Heart left ventricle (tissue), 13 donors: ENCODE measurements around the gene RUBCNL.

Experiments used
- POLR2A ChIP-seq, 2 donors: fragments of 450-650 bp; IDR thresholded peaks; one replicate each; pipeline ENCODE4 v1.6.1; 2017; ENCODE audit warnings: antibody characterized with exemption in 2 of 2, mild to moderate bottlenecking in 2 of 2, moderate library complexity in 2 of 2
- TF ChIP-seq, protein P1 (sequence below), 12 donors: fragments of 200-600 bp; sonication (generic) in 4 of 12; IDR thresholded peaks; one replicate each; pipeline versions ENCODE4 v1.5.0 to v1.8.0; 2018 to 2022; ENCODE audit warnings: antibody characterized with exemption in 12 of 12, mild to moderate bottlenecking in 5 of 12
- donor health status: ischemic (EF 13 %, LVEDD 7.1; RV severe dilation, severe dysfunction).
- donor health status: DM: no; HTN: yes; CAD: no.
- donor health status: DM: no; HTN: no; CAD: no.
- donor health status: ischemic (EF 25% LVEDD 6.9; RV normal size, moderate dysfunction).
- donor health status: ischemic (EF 25% LVEDD 5.7; RV mildly dilated, moderate dysfunction).
- donor health status: ischemic (EF 35%, LVEDD 5.7; RV mildly dilated, moderate dysfunction).
- donor health status: nonischemic (EF 11% LVEDD 7.7; RV severe dilation, severe dysfunction).
- donor health status: DM: yes; HTN: yes; CAD: no.
- donor health status: PGD.
- donor health status: ischemic (EF 29% LVEDD 5.4; RV normal size, mild dysfunction).
- donor health status: nonischemic (EF 23%, LVEDD 6.1; RV moderate dilation, normal function).

DNA sequence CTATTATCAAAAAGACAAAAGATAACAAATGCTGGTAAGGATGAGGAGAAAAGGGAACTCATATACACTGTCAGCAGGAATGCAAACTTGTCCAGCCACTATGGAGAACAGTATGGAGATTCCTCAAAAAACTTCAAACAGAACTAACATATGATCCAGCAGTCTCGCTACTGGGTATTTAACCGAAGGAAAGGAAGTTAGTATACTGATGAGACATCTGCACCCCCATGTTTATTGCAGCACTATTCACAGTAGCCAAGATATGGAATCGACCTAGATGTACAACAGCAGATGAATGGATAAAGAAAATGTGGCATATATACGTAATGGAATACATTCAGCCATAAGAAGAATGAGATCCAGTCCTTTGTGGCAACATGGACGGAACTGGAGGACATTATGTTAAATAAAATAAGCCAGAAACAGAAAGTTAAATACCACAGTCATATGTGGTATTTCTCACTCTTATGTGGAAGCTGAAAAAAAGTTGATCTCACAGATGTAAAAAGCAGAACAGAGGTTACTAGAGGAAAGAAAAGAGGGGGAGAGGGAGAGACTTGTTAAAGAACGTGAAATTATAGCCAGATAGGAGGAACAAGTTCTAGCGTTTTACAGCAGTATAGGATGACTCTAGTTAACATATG, 83.2 kb downstream of the RUBCNL start:
- TF ChIP-seq, protein P1, sequence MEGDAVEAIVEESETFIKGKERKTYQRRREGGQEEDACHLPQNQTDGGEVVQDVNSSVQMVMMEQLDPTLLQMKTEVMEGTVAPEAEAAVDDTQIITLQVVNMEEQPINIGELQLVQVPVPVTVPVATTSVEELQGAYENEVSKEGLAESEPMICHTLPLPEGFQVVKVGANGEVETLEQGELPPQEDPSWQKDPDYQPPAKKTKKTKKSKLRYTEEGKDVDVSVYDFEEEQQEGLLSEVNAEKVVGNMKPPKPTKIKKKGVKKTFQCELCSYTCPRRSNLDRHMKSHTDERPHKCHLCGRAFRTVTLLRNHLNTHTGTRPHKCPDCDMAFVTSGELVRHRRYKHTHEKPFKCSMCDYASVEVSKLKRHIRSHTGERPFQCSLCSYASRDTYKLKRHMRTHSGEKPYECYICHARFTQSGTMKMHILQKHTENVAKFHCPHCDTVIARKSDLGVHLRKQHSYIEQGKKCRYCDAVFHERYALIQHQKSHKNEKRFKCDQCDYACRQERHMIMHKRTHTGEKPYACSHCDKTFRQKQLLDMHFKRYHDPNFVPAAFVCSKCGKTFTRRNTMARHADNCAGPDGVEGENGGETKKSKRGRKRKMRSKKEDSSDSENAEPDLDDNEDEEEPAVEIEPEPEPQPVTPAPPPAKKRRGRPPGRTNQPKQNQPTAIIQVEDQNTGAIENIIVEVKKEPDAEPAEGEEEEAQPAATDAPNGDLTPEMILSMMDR (IDR thresholded peaks at IDR 0.05) = no peak
- no peak for TF ChIP-seq POLR2A (IDR thresholded peaks at IDR 0.05)
